ENCODE data around the gene LARGE1. TPM values are rescaled to one million over a fixed set of nuclear protein-coding genes. Genes with fewer than 3 reads are reported as not detected.

LARGE1 gene
- total and polyA plus RNA-seq, 2 experiments from 2014 or later, result 1.5 to 12.8 TPM

DNA sequence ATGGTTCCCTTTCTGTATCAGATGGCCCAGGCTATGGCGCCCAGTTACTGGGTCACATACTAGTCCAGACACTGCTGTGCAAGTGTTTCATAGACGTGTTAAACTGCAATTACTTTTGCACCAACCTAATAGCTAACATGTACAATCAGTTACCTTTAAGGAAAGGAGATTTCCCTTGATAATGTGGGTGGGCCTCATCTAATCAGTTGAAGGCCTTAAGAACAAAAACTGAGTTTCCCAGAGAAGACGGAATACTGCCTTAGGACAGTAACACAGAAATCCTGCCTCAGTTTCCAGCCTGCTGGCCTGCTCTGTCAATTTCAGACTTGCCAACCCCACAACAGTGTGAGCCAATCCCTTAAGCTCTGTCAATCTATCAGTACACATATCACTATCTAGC is 632.2 kb downstream of the LARGE1 start:
- Histone ChIP-seq H3F3A (ENCODE audit: insufficient read depth) (no peaks in the 10 kb centered on the region), H3K9ac (no peak overlapping the region), H3K27me3 (replicated peaks; ENCODE audit: insufficient read depth) (no peaks in the 10 kb centered on the region), H3K79me2 (ENCODE audit: insufficient read depth) (no peaks in the 10 kb centered on the region), H3K36me3 (ENCODE audit: low read depth) (no peaks in the 10 kb centered on the region), H3K4me3 (no peak overlapping the region), H3K27ac (no peak overlapping the region), H3K9me2 (ENCODE audit: insufficient read depth) (no peaks in the 10 kb centered on the region), H4K20me1 (ENCODE audit: insufficient read depth) (no peaks in the 10 kb centered on the region), H3K9me3 (ENCODE audit: low read depth) (no peaks in the 10 kb centered on the region), H2AFZ (no peak overlapping the region), H3K4me1 (ENCODE audit: insufficient read depth) (no peaks in the 10 kb centered on the region), H3K4me2 (ENCODE audit: unreplicated experiment) (no peak overlapping the region)
- no peak for TF ChIP-seq EZH2phosphoT487 (IDR thresholded peaks at IDR 0.05; ENCODE audit: insufficient read depth, low read depth)
- TF ChIP-seq EZH2 (IDR thresholded peaks at IDR 0.05; ENCODE audit: insufficient read depth, poor library complexity, severe bottlenecking), result no peak
- DNase-seq, result no peak
- in situ Hi-C loops (cut with MboI), result no loop called here
- WGBS, 2 experiments (ENCODE audit: low coverage in 1 of 2, low lambda C conversion rate in 2 of 2, missing lambda C conversion rate in 2 of 2), result 81 to 86% methylated on average over 3 of the region's 3 CpGs

DNA sequence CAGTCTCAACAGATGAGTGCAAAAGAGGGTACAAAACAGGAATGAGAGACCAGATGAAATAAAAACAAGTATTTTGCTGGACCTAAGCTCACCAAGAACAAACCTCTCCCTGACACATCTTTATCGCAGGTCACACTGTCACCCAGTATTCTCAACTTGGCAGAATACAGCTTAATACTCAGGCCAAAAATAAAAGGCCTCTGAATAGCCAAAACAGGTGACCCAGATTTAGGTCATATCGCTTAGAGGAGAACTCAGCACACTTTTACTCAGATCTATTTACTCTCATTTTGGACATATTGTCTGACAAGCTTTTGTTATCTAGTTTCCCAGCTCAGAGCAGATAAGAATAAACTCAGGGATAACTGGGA is 645.2 kb downstream of the LARGE1 start:
- TF ChIP-seq EZH2 (IDR thresholded peaks at IDR 0.05; ENCODE audit: insufficient read depth, poor library complexity, severe bottlenecking) (no peak), EZH2phosphoT487 (IDR thresholded peaks at IDR 0.05; ENCODE audit: insufficient read depth, low read depth) (no peak)
- H3K4me2 ChIP-seq (ENCODE audit: unreplicated experiment), result no peak overlapping the region
- no peak overlapping the region for H2AFZ ChIP-seq
- no peak overlapping the region for H3K9ac ChIP-seq
- no peak overlapping the region for H3K4me3 ChIP-seq
- no peaks in the 10 kb centered on the region for H3K4me1 ChIP-seq (ENCODE audit: insufficient read depth)
- H3K27ac ChIP-seq, result no peak overlapping the region
- no peaks in the 10 kb centered on the region for H3K36me3 ChIP-seq (ENCODE audit: low read depth)
- no peaks in the 10 kb centered on the region for H3F3A ChIP-seq (ENCODE audit: insufficient read depth)
- whole genome bisulfite sequencing, 2 experiments (ENCODE audit: low coverage in 1 of 2, low lambda C conversion rate in 2 of 2, missing lambda C conversion rate in 2 of 2), result 80 to 85% methylated on average over 2 of the region's 2 CpGs
- no peaks in the 10 kb centered on the region for H3K27me3 ChIP-seq (replicated peaks; ENCODE audit: insufficient read depth)
- in situ Hi-C loops (cut with MboI), result no loop called here
- no peaks in the 10 kb centered on the region for H3K79me2 ChIP-seq (ENCODE audit: insufficient read depth)
- no peaks in the 10 kb centered on the region for H3K9me2 ChIP-seq (ENCODE audit: insufficient read depth)
- H3K9me3 ChIP-seq (ENCODE audit: low read depth), result no peaks in the 10 kb centered on the region
- H4K20me1 ChIP-seq (ENCODE audit: insufficient read depth), result no peaks in the 10 kb centered on the region
- no peak for DNase-seq

DNA sequence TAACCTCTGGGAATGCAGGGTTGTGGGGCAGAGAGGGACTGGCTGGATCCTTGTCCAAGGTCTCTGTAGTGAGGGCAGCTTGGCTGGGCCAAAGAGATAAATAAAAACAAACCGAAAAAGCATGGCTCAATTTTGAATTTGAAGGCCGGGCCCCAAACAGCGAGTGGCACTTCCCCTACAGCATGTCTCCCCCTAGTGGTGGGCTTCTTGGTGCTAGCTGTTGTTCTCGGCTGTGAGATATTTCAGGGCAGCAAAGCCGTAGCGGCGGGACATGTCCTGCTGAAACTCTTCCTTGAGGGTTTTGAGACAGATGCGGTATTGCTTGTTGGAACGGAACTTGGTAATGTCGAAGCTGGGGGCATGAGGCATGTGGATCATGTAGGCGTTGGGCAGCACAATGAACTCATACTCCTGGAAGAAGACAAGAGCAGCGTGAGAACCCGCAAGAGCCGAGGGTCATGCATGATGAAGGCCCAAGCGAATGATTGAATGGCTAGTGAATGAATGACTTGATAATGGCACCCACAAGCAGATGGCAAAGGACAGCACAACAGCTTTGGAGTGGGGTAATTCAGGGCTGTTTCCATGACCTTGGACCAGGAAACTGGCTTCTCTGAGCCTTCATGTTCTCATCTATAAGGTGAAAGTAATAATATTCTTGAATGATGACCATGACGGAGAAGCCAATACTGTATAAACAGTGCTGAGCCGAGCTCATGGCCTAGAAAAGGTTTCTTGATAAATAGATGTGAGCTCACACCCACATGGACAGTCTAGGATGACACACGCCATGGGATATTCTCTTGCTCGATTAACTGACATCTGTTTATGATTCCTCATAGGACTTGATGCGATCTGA is 645.8 kb downstream of the LARGE1 start:
- Histone ChIP-seq H2AFZ (no peak overlapping the region), H3K4me2 (ENCODE audit: unreplicated experiment) (no peak overlapping the region), H3K4me3 (no peak overlapping the region), H3K9me2 (ENCODE audit: insufficient read depth) (no peaks in the 10 kb centered on the region), H3K36me3 (ENCODE audit: low read depth) (no peaks in the 10 kb centered on the region), H3K27ac (no peak overlapping the region), H3F3A (ENCODE audit: insufficient read depth) (no peaks in the 10 kb centered on the region), H4K20me1 (ENCODE audit: insufficient read depth) (no peaks in the 10 kb centered on the region), H3K27me3 (replicated peaks; ENCODE audit: insufficient read depth) (no peaks in the 10 kb centered on the region), H3K4me1 (ENCODE audit: insufficient read depth) (no peaks in the 10 kb centered on the region), H3K9me3 (ENCODE audit: low read depth) (no peaks in the 10 kb centered on the region), H3K9ac (no peak overlapping the region), H3K79me2 (ENCODE audit: insufficient read depth) (no peaks in the 10 kb centered on the region)
- no peak for TF ChIP-seq EZH2 (IDR thresholded peaks at IDR 0.05; ENCODE audit: insufficient read depth, poor library complexity, severe bottlenecking)
- TF ChIP-seq EZH2phosphoT487 (IDR thresholded peaks at IDR 0.05; ENCODE audit: insufficient read depth, low read depth), result no peak
- 85% methylated on average over 20 of the region's 20 CpGs for WGBS, 2 experiments (ENCODE audit: low coverage in 1 of 2, low lambda C conversion rate in 2 of 2, missing lambda C conversion rate in 2 of 2)
- in situ Hi-C loops (cut with MboI), result no loop called here
- peak; percentile 36 for DNase-seq

DNA sequence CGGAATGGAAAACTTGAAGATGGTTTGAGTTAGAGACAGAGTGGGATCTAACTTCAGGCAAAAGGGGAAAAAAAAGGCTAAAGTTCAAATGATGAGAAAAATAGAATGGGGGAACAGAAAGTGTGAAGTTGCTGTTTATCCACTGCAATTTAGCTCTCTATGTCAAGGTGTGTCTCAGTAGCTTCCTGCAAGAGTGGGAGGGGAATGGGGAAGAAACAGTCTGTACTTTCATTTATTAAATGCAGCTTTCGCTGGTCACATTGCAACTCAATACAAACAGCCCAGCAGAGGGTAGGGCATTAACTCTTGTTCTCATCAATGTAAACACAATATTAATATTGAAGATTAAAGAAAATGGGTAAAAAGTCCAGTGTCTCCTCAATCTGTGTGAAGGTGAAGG is 647.4 kb downstream of the LARGE1 start:
- Histone ChIP-seq H3K27ac (no peak overlapping the region), H3K4me3 (no peak overlapping the region), H3K9me3 (ENCODE audit: low read depth) (no peaks in the 10 kb centered on the region), H3K4me1 (ENCODE audit: insufficient read depth) (no peaks in the 10 kb centered on the region), H3K27me3 (replicated peaks; ENCODE audit: insufficient read depth) (no peaks in the 10 kb centered on the region), H3K79me2 (ENCODE audit: insufficient read depth) (no peaks in the 10 kb centered on the region), H4K20me1 (ENCODE audit: insufficient read depth) (no peaks in the 10 kb centered on the region), H3K4me2 (ENCODE audit: unreplicated experiment) (no peak overlapping the region), H3K9me2 (ENCODE audit: insufficient read depth) (no peaks in the 10 kb centered on the region), H2AFZ (no peak overlapping the region), H3F3A (ENCODE audit: insufficient read depth) (no peaks in the 10 kb centered on the region), H3K36me3 (ENCODE audit: low read depth) (no peaks in the 10 kb centered on the region), H3K9ac (no peak overlapping the region)
- TF ChIP-seq EZH2phosphoT487 (IDR thresholded peaks at IDR 0.05; ENCODE audit: insufficient read depth, low read depth) (no peak), EZH2 (IDR thresholded peaks at IDR 0.05; ENCODE audit: insufficient read depth, poor library complexity, severe bottlenecking) (no peak)
- in situ Hi-C loops (cut with MboI), result no loop called here
- no peak for DNase-seq
- 96 to 100% methylated on average over 2 of the region's 2 CpGs for WGBS, 2 experiments (ENCODE audit: low coverage in 1 of 2, low lambda C conversion rate in 2 of 2, missing lambda C conversion rate in 2 of 2)

All from GM23248 (cell line).